GM23248 (cell line): ENCODE data around the gene GNB5.

Experiments
- EZH2 ChIP-seq: fragments of 200-600 bp; sonication (generic); IDR thresholded peaks from 2 replicates; pipeline ENCODE4 v1.6.1; 2018; ENCODE audit warnings: antibody characterized with exemption, mild to moderate bottlenecking; ENCODE audit not compliant: insufficient read depth, poor library complexity, severe bottlenecking
- EZH2phosphoT487 ChIP-seq: fragments of 200-600 bp; sonication (generic); IDR thresholded peaks from 2 replicates; pipeline ENCODE4 v1.6.1; 2018; ENCODE audit warnings: antibody characterized with exemption, moderate library complexity, mild to moderate bottlenecking, low read depth; ENCODE audit not compliant: insufficient read depth

DNA sequence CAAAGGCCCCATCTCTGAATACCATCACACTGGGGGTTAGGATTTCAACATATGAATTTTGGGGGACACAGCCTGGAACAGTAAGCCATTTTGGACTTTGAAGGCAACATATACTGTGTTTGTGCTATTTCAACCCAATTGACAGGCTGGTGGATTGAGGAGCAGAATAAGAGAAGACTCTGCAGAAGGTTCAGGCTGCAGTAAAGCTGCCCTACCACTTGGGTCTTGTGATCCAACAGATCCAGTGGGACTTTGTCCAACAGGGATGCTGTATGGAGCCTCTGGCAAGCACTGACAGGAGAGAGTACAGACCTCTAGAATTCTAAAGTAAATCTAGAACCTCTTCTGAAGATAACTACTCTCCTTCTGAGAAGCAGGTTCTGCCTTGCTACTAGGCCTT lies 77.5 kb downstream of the GNB5 start:
- TF ChIP-seq EZH2 (no peak), EZH2phosphoT487 (no peak)
